Endothelial cell (in vitro differentiated cells): ENCODE data around the gene TRIML1. TPM values are rescaled to one million over a fixed set of nuclear protein-coding genes. Genes with fewer than 3 reads are reported as not detected.

ENCODE experiments used
- DNase-seq: peaks from one replicate; pipeline ENCODE4 v3.0.0; 2021; ENCODE audit warnings: low spot score
- H3K27ac Mint-ChIP-seq: one replicate; pipeline ENCODE4 v1.8.0; 2021; ENCODE audit warnings: mixed read lengths, inconsistent platforms; ENCODE audit not compliant: unreplicated experiment
- H3K27me3 Mint-ChIP-seq: one replicate; pipeline ENCODE4 v1.8.0; 2021; ENCODE audit warnings: mild to moderate bottlenecking, moderate library complexity, mixed read lengths, inconsistent platforms; ENCODE audit not compliant: unreplicated experiment
- H3K36me3 Mint-ChIP-seq: one replicate; pipeline ENCODE4 v1.8.0; 2021; ENCODE audit warnings: mild to moderate bottlenecking, low read depth, mixed read lengths, inconsistent platforms; ENCODE audit not compliant: unreplicated experiment
- H3K4me1 Mint-ChIP-seq: one replicate; pipeline ENCODE4 v1.8.0; 2021; ENCODE audit warnings: mild to moderate bottlenecking, mixed read lengths, inconsistent platforms; ENCODE audit not compliant: unreplicated experiment
- H3K4me3 Mint-ChIP-seq: one replicate; pipeline ENCODE4 v1.8.0; 2021; ENCODE audit warnings: mild to moderate bottlenecking, mixed read lengths, inconsistent platforms; ENCODE audit not compliant: unreplicated experiment
- H3K9me3 Mint-ChIP-seq: one replicate; pipeline ENCODE4 v1.8.0; 2021; ENCODE audit warnings: mixed read lengths, inconsistent platforms; ENCODE audit not compliant: unreplicated experiment
- CTCF ChIP-seq: fragments of 200-600 bp; sonication (generic); IDR thresholded peaks from one replicate; pipeline ENCODE4 v1.5.0; 2021; ENCODE audit warnings: antibody characterized with exemption; ENCODE audit not compliant: unreplicated experiment
- total RNA-seq: library from RNA; stranded (reverse); fragmentation: NEBNext Ultra II Directional; extraction: Animal tissue kit (Norgen Biotek cat#: 25700); gene quantifications from one replicate; pipeline ENCODE4 v1.2.1, GENCODE V29; 2021; ENCODE audit not compliant: unreplicated experiment

TRIML1 gene
- total RNA-seq, 1 donor from 2014 or later = 0.97 TPM

- no peaks in the 10 kb centered on the region for H3K4me1 Mint-ChIP-seq
- H3K9me3 Mint-ChIP-seq = no peaks in the 10 kb centered on the region
- H3K27ac Mint-ChIP-seq = no peak overlapping the region
- peaks cover 6% of the 10 kb centered on the region for H3K27me3 Mint-ChIP-seq
- no peak for DNase-seq
- H3K4me3 Mint-ChIP-seq = no peak overlapping the region
- H3K36me3 Mint-ChIP-seq = peaks cover 4% of the 10 kb centered on the region
- TF ChIP-seq CTCF = no peak
These were observed 55.2 kb downstream of the TRIML1 start for GRCh38 chr4:188194421-188194820.

DNA sequence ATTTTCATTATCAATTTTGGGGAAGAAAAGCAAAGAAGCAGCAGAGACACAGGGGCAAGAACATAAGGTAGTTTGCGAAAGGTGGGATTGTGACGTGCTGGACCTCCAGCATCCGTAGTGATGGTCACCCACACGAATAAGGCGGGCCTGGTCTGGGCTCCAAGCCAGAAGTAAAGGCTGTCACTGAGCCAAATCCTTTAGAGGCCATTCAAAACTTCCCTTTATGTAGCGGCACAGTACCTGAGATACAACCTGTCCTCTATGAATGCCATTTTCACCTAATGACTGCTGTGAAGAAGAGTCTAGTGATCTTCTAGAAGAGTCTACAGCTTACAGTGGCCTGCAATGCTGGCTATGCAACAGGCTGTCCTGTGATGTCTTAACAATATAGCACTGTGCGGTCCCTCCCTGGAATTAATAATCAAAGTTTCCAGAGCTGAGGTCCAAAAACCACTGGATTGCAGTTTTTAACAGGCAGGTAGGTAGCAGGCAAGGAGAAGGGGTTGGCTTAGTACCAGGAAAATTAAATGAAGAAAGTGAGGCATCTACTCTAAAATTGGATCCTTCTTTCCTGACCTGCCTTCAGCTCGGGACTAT is 56.2 kb downstream of the TRIML1 start:
- no peak for TF ChIP-seq CTCF
- H3K27me3 Mint-ChIP-seq = peaks cover 6% of the 10 kb centered on the region
- no peak for DNase-seq
- no peaks in the 10 kb centered on the region for H3K9me3 Mint-ChIP-seq
- H3K4me1 Mint-ChIP-seq = no peaks in the 10 kb centered on the region
- no peak overlapping the region for H3K4me3 Mint-ChIP-seq
- H3K36me3 Mint-ChIP-seq = peaks cover 4% of the 10 kb centered on the region
- H3K27ac Mint-ChIP-seq = no peak overlapping the region

DNA sequence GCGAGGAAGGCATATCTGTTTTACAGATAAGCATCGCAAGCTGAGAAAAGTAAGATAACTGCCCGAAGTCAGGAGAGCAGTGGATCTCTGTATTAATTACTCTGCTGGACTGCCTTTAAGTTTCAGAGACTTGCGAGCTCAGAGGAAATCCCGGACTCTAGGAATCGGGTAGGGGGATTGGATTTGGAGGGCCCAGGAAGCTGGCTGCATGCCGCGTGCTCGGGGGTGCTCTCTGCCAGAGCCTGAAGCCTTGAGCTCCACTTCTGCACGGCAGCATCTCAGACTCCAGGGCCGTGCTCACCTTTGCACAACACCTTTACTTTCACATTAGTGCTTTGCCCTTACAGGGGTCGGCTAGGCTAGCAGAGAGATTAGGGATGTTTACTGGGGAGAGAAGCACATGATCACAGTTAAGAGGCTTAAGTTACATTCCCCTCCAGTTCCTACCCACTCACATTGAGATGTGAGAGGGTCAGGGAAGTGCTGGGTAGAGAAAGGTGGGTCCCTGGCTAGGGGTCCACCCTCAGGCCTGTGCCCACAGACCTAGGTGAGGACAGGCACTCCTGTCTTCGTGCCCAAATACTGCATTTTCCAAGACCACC is 57.0 kb downstream of the TRIML1 start:
- H3K36me3 Mint-ChIP-seq = peaks cover 4% of the 10 kb centered on the region
- no peak for DNase-seq
- peaks cover 6% of the 10 kb centered on the region for H3K27me3 Mint-ChIP-seq
- H3K4me1 Mint-ChIP-seq = no peaks in the 10 kb centered on the region
- H3K27ac Mint-ChIP-seq = no peak overlapping the region
- TF ChIP-seq CTCF = no peak
- H3K4me3 Mint-ChIP-seq = no peak overlapping the region
- H3K9me3 Mint-ChIP-seq = no peaks in the 10 kb centered on the region

Other genes with a start within 250 kb of the TRIML1 start
- 2.1 TPM for gene ZFP42, start 143.7 kb upstream of the TRIML1 start, total RNA-seq
- gene TRIML2, start 29.8 kb upstream of the TRIML1 start, total RNA-seq = 13.4 TPM